NCI-H2107 treated with DMSO at 0.1 percent for 48 hours (cell line): Measurements from ENCODE around the gene ARHGAP20.
"Not testable (repeated sequence)": the region's sequence is repeated elsewhere in the genome, so short reads cannot be mapped to it uniquely, and the experiment has no call there.

Source experiments
- DNase-seq: peaks from one replicate; lab custom pipeline; 2025; ENCODE audit not compliant: unreplicated experiment; lab: John Stamatoyannopoulos, UW

Gene ARHGAP20

GRCh38 chr11:110619366-110619765 is 92.9 kb downstream of the ARHGAP20 start:
- DNase-seq = not testable (repeated sequence)

GRCh38 chr11:110614031-110614430 is 98.2 kb downstream of the ARHGAP20 start:
- DNase-seq = no peak

GRCh38 chr11:110613197-110613918 is 98.9 kb downstream of the ARHGAP20 start:
- no peak for DNase-seq

GRCh38 chr11:110606415-110606814 is 105.8 kb downstream of the ARHGAP20 start:
- no peak for DNase-seq

GRCh38 chr11:110601936-110602335 is 110.3 kb downstream of the ARHGAP20 start:
- DNase-seq = no peak

GRCh38 chr11:110600322-110600721 is 111.9 kb downstream of the ARHGAP20 start:
- DNase-seq = no peak

GRCh38 chr11:110599207-110599606 is 113.0 kb downstream of the ARHGAP20 start:
- DNase-seq = no peak

GRCh38 chr11:110598725-110599124 is 113.5 kb downstream of the ARHGAP20 start:
- DNase-seq = no peak

GRCh38 chr11:110587972-110588371 is 124.3 kb downstream of the ARHGAP20 start:
- no peak for DNase-seq

GRCh38 chr11:110587129-110587528 is 125.1 kb downstream of the ARHGAP20 start:
- no peak for DNase-seq

- no peak for DNase-seq
These were observed 128.1 kb downstream of the ARHGAP20 start for GRCh38 chr11:110584150-110584549.

GRCh38 chr11:110582728-110583432 is 129.4 kb downstream of the ARHGAP20 start:
- DNase-seq = no peak

GRCh38 chr11:110580571-110580970 is 131.7 kb downstream of the ARHGAP20 start:
- DNase-seq = no peak

- no peak for DNase-seq
These were observed 138.8 kb downstream of the ARHGAP20 start for GRCh38 chr11:110573411-110573810.

- DNase-seq = no peak
These were observed 141.0 kb downstream of the ARHGAP20 start for GRCh38 chr11:110571081-110571720.

GRCh38 chr11:110566577-110566976 is 145.7 kb downstream of the ARHGAP20 start:
- DNase-seq = peak; percentile 14

- DNase-seq = peak; percentile 81
These were observed 146.6 kb downstream of the ARHGAP20 start for GRCh38 chr11:110565357-110566336.

GRCh38 chr11:110564676-110565356 is 147.4 kb downstream of the ARHGAP20 start:
- DNase-seq = no peak

- DNase-seq = no peak
These were observed 167.5 kb downstream of the ARHGAP20 start for GRCh38 chr11:110544779-110545178.

- DNase-seq = no peak
These were observed 174.1 kb downstream of the ARHGAP20 start for GRCh38 chr11:110538154-110538553.
